HG02763 (cell line): Measurements from ENCODE around the gene SNU13.
"Not testable (repeated sequence)": the region's sequence is repeated elsewhere in the genome, so short reads cannot be mapped to it uniquely, and the experiment has no call there.

Experiments
- ATAC-seq: cut with Tn5 transposase; IDR thresholded peaks from one replicate; pipeline ENCODE4 v1.9.1; 2021; ENCODE audit warnings: mild to moderate bottlenecking, moderate library complexity; ENCODE audit not compliant: unreplicated experiment

Gene SNU13

DNA sequence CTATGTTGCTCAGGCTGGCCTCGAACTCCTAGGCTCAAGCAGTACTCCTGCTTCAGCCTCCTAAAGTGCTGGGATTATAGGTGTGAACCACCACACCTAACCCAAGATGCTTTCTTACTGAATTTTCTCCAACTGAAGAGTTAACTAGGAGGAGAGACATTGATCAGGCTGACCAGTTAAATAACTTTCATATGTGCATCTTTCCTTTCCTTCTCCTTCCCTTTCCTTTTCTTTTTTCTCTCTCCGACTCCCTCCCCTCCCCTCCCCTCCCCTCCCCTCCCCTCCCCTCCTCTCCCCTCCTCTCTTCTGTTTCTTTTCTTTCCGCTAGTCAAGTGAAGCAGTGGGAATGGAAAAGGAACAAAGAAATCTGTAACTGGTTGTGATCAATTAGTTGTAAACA lies 40.9 kb downstream of the SNU13 start:
- no peak for ATAC-seq

DNA sequence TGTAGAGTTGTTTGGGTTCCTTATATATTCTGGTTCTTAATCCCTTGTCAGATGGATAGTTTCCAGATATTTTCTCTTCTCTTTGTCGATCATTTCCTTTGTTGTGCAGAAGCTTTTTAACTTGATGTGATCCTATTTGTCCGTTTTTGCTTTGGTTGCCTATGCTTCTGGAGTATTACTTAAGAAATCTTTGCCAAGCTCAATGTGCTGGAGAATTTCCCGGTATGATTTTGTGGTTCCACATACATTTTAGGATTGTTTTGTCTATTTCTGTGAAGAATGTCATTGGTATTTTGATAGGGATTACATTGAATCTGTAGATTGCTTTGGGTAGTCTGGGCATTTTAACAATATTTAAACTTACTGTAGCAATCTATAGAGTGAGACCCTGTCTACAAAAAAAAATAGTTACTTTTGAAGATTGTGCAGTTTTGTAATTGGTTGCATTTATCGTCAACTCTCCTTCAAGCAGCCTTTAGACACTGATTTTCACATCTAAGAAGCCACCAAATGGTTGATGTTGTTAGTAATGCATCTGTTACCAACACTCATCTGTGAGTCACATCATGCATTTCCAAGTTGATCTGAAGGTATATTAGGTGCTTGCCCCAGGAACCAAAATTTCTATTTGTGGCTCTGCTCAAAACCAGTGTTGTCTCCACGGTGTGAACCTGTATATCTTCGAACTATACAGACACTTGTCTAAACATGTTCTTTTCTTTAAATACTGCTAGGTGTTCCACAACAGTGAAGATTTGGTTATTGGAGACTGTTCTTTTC lies 46.1 kb downstream of the SNU13 start:
- no peak for ATAC-seq

DNA sequence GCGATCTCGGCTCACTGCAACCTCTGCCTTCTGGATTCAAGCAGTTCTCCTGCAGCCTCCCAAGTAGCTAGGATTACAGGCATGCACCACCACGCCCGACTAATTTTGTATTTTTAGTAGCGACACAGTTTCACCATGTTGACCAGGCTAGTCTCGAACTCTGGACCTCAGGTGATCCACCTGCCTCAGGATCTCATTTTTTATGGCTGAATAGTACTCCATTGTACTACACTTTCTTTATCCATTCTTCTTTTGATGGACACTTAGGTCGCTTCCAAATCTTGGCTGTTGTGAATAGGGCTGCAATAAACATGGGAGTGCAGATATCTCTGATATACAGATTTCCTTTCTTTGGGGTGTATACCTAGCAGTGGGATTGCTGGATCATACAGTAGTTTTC lies 46.8 kb downstream of the SNU13 start:
- no peak for ATAC-seq

DNA sequence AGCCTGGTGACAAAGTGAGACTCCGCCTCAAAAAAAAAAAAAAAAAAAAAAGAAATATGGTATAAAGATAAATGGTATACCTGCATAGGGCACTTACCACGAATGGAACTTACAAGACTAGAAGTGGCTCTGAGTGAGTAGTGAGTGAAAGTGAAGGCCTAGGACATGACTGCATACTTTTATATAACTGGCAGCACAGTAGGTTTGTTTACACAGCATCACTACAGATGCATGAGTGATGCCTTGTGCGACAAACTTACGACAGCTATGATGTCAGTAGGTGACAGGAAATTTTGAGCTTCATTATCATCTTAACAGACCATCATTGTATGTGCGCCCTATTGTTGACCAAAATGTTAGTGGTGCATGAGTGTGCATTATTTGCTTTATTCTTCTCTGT lies 49.9 kb downstream of the SNU13 start:
- ATAC-seq, result no peak

DNA sequence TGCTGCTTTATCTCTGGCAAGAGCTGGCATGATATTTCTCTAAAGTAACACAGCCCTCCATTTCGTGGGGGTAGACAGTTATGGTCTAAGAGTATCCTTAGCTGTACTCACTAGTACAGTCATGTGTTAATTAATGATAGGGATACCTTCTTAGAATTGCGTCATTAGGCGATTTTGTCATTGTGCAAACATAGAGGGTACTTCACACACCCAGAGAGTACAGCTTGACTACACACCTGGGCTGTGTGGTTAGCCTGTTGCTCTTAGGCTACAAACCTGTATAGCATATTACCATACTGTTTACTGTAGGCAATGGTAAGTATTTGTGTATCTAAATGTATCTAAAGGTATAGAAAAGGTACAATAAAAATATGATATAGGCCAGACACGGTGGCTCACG lies 50.5 kb downstream of the SNU13 start:
- no peak for ATAC-seq

DNA sequence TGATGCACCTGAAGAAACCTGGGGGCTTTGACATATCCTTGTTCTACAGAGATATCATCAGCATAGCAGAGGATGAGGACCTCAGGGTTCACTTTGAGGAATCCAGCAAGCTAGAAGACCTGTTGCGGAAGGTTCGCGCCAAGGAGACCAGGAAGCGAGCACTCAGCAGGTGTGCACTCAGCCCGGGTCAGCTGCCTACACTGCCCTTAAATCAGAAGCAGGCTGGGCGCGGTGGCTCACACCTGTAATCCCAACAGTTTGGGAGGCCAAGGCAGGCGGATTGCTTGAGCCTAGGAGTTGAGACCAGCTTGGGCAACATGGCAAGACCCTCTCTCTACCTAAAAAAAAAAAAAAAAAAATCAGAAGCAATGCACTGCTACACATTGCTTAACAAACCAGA lies 51.0 kb downstream of the SNU13 start:
- not testable (repeated sequence) for ATAC-seq

DNA sequence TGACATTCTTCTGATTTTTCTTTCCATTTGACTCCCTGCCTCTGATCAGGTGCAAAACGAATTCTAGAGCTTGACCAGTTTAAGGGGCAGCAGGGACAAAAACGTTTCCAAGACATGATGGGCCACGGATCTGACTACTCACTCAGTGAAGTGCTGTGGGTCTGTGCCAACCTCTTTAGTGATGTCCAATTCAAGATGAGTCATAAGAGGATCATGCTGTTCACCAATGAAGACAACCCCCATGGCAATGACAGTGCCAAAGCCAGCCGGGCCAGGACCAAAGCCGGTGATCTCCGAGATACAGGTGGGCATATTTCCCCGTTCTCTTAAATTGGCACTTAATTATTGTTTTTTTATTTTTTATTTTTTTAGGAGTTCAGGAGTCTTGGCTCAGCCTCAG lies 52.2 kb downstream of the SNU13 start:
- ATAC-seq, result no peak

DNA sequence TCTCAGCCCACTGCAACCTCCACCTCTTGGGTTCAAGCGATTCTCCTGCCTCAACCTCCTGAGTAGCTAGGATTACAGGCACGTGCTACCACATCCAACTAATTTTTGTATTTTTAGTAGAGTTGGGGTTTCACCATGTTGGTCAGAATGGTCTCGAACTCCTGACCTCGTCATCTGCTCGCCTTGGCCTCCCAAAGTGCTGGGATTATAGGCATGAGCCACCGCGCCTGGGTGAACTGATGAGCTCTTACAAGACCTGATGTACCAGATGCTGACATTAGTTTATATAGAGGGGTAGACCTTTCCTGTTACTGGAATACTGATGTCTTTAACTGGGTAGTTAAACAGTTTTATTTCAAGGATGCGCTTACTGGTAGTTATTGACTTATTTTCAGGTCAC lies 54.1 kb downstream of the SNU13 start:
- ATAC-seq, result not testable (repeated sequence)

DNA sequence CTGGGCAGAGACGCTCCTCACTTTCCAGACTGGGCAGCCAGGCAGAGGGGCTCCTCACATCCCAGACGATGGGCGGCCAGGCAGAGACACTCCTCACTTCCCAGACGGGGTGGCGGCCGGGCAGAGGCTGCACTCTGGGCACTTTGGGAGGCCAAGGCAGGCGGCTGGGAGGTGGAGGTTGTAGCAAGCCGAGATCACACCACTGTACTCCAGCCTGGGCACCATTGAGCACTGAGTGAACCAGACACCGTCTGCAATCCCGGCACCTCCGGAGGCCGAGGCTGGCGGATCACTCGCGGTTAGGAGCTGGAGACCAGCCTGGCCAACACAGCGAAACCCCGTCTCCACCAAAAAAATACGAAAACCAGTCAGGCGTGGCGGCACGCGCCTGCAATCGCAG lies 57.1 kb downstream of the SNU13 start:
- ATAC-seq, result not testable (repeated sequence)

DNA sequence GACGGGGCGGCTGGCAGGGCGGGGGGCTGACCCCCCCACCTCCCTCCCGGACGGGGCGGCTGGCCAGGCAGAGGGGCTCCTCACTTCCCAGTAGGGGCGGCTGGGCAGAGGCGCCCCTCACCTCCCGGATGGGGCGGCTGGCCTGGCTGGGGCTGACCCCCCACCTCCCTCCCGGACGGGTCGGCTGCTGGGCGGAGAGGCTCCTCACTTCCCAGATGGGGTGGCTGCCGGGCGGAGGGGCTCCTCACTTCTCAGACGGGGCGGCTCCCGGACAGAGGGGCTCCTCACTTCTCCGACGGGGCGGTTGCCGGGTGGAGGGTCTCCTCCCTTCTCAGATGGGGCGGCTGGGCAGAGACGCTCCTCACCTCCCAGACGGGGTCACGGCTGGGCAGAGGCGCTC lies 57.6 kb downstream of the SNU13 start:
- ATAC-seq, result not testable (repeated sequence)

DNA sequence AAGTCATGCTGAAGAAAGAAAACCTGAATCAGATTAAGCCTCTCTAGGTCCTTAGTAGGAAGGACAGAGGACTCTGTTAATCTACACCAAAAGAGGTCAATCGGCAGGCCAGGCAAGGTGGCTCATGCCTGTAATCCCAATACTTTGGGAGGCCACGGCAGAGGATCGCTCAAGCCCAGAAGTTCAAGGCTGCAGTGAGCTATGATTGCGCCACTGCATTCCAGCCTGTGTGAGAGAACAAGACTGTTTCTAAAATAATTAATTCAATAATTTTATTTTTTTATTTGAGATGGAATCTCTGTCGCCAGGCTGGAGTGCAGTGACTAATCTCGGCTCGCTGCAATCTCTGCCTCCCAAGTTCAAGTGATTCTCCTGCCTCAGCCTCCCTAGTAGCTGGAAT lies 63.1 kb downstream of the SNU13 start:
- ATAC-seq, result no peak
